Spinal cord (tissue), 10 donors: Measurements from ENCODE around the gene ADAMTSL2. TPM values are rescaled to one million over a fixed set of nuclear protein-coding genes. Genes with fewer than 3 reads are reported as not detected.

ENCODE experiments used
- DNase-seq, 6 donors: peaks; one replicate each; pipeline versions ENCODE4 v3.0.0 to v3.0.0-alpha.2; 2013 to 2015; ENCODE audit warnings: low spot score in 6 of 6, low read depth in 4 of 6
- H3K27ac ChIP-seq: one replicate; pipeline ENCODE4 v1.5.1; 2013; ENCODE audit warnings: low read depth, low read length, control low read depth
- H3K27me3 ChIP-seq: one replicate; pipeline ENCODE4 v1.6.1; 2013; ENCODE audit warnings: low read length; ENCODE audit not compliant: control insufficient read depth, insufficient read depth
- H3K36me3 ChIP-seq: one replicate; pipeline ENCODE4 v1.6.1; 2013; ENCODE audit warnings: low read length; ENCODE audit not compliant: control insufficient read depth, insufficient read depth
- H3K4me1 ChIP-seq: one replicate; pipeline ENCODE4 v1.6.1; 2013; ENCODE audit warnings: low read length; ENCODE audit not compliant: control insufficient read depth, insufficient read depth
- H3K4me3 ChIP-seq: one replicate; pipeline ENCODE4 v1.5.1; 2013; ENCODE audit warnings: low read depth, low read length, control low read depth
- H3K9me3 ChIP-seq: one replicate; pipeline ENCODE4 v1.6.1; 2013; ENCODE audit warnings: low read length; ENCODE audit not compliant: control insufficient read depth, insufficient read depth
- WGBS: methylation state at CpG from one replicate; pipeline ENCODE4 v1.1.5; 2013; ENCODE audit warnings: missing lambda C conversion rate; ENCODE audit not compliant: insufficient coverage; 5-methylcytosine and 5-hydroxymethylcytosine counted together
- polyA plus RNA-seq, 2 donors: library from polyadenylated mRNA; unstranded; fragments of 120-200 nt; gene quantifications; one replicate each; pipeline ENCODE4 v1.2.1, GENCODE V29; 2013; ENCODE audit not compliant: insufficient read length in 2 of 2
- total RNA-seq, 2 donors: library from RNA; depleted of rRNA in 1 of 2; stranded (reverse); fragments of 120-200 nt in 1 of 2; fragments of >200 nt in 1 of 2; gene quantifications; one replicate each; pipeline versions ENCODE4 v1.2.3 to v1.2.4, GENCODE V29; 2013 to 2014
- donor health status: healthy.

Gene ADAMTSL2
- total and polyA plus RNA-seq, 4 donors = 3.7 to 9.0 (median 7.8) TPM

DNA sequence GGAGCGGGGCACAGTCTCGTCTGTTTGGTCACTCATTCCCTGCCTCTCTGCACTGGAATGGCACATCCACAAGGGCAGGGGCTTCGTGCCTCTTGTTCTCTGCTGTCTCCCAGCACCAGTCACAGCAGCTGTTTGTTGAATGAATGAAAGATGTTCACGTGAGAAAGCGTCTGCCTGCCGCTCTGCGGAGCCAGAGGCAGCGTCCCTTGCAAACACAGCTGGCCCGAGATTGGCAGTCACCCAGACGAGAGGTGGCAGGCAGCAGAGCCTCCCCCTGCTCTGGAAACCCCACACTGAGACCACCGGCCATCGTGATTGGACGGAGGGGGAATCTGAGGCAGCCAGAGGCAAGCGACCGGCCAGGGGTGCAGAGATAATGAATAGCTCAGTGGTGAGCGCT lies 80.7 kb downstream of the ADAMTSL2 start:
- Histone ChIP-seq H3K27me3 (peaks cover 11% of the 10 kb centered on the region), H3K4me1 (peaks cover 17% of the 10 kb centered on the region), H3K9me3 (no peaks in the 10 kb centered on the region), H3K36me3 (no peaks in the 10 kb centered on the region), H3K4me3 (no peak overlapping the region), H3K27ac (no peak overlapping the region)
- DNase-seq = no peak
- 46% methylated on average over 16 of the region's 16 CpGs for WGBS

DNA sequence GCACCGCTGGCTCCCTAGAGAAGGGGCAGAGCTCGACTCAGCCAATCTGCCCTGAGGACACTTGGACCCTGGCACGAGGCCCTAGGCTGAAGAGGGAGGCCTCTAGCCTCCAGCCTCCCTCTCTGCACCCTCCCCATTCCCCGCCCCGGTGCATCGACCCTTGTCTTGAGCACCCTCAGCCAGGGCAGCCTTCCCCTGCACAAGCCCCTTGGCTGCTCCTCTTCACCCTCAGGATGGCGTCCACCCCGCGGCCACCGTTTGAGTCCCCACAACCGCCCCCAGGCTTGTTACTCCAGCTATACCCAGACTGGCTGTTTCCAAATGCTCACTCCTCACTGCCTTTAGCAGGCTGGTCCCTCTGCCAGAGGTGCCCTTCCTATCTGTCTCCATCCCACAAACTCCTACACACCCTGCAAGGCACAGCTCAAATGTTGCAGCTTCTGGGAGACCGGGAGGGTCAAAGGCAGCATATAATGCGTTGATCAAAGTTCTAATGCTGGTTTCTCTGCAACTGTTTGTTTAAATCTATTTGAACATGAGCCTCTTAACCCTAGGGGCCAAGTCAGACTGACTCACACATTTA lies 81.2 kb downstream of the ADAMTSL2 start:
- 67% methylated on average over 12 of the region's 13 CpGs for WGBS
- peaks cover 17% of the 10 kb centered on the region for H3K4me1 ChIP-seq
- peaks cover 11% of the 10 kb centered on the region for H3K27me3 ChIP-seq
- no peak overlapping the region for H3K4me3 ChIP-seq
- H3K36me3 ChIP-seq = no peaks in the 10 kb centered on the region
- no peak overlapping the region for H3K27ac ChIP-seq
- no peak for DNase-seq
- no peaks in the 10 kb centered on the region for H3K9me3 ChIP-seq

DNA sequence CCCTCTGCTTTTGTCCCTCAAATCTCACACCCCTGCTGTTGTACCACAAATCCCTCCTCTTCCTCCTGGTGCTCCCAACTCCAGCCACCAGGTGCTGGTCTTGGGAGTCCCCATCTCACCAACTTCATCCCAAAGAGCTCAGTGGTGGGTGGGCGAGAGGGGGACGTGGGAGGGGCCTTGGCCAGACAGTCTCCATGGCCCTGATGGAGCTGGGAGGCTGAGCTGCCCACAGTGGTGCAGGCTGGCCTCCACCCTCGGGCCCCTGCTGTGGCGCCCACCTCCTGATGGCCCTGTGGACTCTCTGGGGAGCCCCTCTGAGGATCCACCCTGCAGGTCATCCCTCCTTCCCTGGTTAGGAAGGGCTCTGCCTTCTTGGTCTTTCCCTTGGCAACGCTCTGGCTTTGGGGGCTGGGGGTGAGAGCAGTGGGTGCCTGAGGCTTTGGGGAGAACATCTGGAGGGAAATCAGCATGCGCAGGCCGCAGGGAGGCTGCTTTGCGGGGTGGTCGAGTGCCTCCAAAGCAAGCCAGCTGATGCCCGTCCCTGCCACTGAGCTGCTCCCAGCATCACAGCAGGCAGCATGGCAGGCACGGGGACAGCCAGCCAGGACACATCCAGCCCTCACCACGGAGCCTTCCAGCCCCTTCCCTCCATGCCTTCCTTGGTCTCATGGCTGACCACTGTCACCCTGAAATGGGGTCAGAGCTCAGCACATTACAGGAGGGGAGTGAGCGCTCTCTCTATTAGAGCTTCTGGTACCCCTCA lies 82.3 kb downstream of the ADAMTSL2 start:
- WGBS = 66% methylated on average over 12 of the region's 13 CpGs
- H3K4me1 ChIP-seq = peaks cover 17% of the 10 kb centered on the region
- no peak overlapping the region for H3K4me3 ChIP-seq
- DNase-seq = no peak
- H3K36me3 ChIP-seq = no peaks in the 10 kb centered on the region
- H3K27me3 ChIP-seq = peaks cover 11% of the 10 kb centered on the region
- no peak overlapping the region for H3K27ac ChIP-seq
- H3K9me3 ChIP-seq = no peaks in the 10 kb centered on the region

DNA sequence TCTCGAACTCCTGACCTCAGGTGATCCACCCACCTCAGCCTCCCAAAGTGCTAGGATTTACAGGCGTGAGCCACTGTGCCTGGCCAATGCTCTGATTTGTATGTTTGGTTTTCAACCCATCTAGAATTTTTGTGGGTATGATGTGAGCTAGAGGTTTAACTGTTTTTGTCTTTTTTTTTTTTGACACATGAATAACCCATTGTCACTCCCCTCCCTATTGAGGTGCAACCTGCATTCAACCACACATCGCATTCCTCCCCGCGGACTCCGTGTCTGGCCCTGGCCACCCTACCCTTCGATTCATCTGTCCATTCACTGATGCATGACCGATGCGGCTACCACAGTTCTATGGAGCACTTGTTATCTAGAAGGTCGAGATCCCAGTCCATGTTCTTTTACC lies 84.2 kb downstream of the ADAMTSL2 start:
- peaks cover 17% of the 10 kb centered on the region for H3K4me1 ChIP-seq
- H3K36me3 ChIP-seq = no peaks in the 10 kb centered on the region
- H3K9me3 ChIP-seq = no peaks in the 10 kb centered on the region
- no peak overlapping the region for H3K27ac ChIP-seq
- WGBS = 88% methylated on average over 8 of the region's 10 CpGs
- H3K27me3 ChIP-seq = peaks cover 13% of the 10 kb centered on the region
- DNase-seq = no peak
- no peak overlapping the region for H3K4me3 ChIP-seq

DNA sequence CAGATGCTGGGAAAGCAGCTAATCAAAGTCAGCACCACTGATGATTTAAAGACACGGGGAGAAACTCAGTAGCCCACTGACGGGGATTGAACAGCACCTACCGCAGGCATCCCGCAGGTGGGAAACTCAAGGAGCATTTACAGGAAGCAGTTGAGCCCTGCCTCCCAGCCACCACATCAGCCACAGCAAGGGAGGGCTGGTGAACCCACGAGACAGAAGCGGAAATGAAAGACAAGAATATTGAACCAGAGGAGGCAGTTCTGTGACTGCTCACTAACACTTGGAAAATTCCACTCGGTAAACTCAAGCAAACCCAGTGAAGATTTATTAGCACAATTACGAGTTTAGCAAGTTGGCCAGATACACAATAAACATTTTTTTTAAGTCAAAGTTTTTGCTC lies 85.3 kb downstream of the ADAMTSL2 start:
- H3K9me3 ChIP-seq = no peaks in the 10 kb centered on the region
- WGBS = 40% methylated on average over 7 of the region's 8 CpGs
- no peak overlapping the region for H3K4me3 ChIP-seq
- H3K27me3 ChIP-seq = peaks cover 10% of the 10 kb centered on the region
- H3K36me3 ChIP-seq = no peaks in the 10 kb centered on the region
- H3K27ac ChIP-seq = no peak overlapping the region
- no peak for DNase-seq
- peaks cover 8% of the 10 kb centered on the region for H3K4me1 ChIP-seq

DNA sequence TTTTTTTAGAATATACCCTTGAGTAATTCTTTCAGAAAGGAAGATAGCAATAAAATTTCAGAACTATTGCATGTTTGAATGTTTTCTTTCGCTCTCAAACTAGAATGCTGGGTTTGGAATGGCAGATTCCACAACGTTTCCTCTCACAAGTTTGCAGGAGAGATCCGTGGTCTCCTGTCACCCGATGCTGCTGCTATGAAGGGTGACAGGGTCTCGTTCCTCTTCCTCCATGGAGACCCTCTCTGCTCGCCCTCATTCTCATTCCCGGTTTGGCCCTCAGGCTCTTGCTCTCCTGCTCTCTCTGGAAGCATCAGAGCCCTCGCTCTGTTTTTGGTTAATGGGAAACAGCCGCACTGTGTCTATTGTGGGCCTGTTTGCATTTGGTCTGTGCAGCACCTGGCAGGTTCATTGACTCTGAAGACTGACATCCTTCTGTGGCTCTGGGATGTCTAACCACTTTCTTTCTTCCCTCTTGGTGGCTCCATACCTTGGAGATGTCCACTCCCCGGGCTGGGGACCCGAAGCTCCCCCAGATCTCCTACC lies 87.3 kb downstream of the ADAMTSL2 start:
- no peaks in the 10 kb centered on the region for H3K4me1 ChIP-seq
- DNase-seq = no peak
- no peaks in the 10 kb centered on the region for H3K36me3 ChIP-seq
- peaks cover 2% of the 10 kb centered on the region for H3K9me3 ChIP-seq
- H3K27ac ChIP-seq = no peak overlapping the region
- no peak overlapping the region for H3K4me3 ChIP-seq
- peaks cover 6% of the 10 kb centered on the region for H3K27me3 ChIP-seq
- 82% methylated on average over 6 of the region's 11 CpGs for WGBS

DNA sequence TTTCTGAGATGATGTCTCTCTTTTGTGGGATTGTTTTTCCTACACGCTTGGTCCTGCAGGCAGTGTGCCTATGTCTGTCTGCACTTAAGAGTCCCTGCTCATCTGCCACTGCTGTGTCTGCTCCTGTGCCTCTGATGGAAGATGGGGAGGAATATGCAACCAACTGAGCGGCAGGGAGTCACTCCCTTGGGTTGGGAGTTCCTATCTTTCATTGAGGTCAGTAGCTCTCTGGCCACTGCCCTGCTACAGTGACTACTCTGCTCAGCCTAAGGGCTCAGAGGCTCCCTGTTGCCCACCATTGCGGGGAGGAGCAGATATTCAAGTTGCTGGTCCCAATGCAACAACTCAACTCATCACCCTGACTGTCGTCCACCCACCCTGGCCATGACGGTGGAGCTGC lies 88.1 kb downstream of the ADAMTSL2 start:
- no peak overlapping the region for H3K27ac ChIP-seq
- whole genome bisulfite sequencing = 81% methylated on average over 3 of the region's 5 CpGs
- peaks cover 6% of the 10 kb centered on the region for H3K27me3 ChIP-seq
- no peak overlapping the region for H3K4me3 ChIP-seq
- DNase-seq = no peak
- no peaks in the 10 kb centered on the region for H3K36me3 ChIP-seq
- H3K9me3 ChIP-seq = peaks cover 2% of the 10 kb centered on the region
- no peaks in the 10 kb centered on the region for H3K4me1 ChIP-seq

Other genes starting within 250 kb of the ADAMTSL2 start
- gene SURF6, start 198.5 kb upstream of the ADAMTSL2 start, total RNA-seq = 10 to 100 TPM; 11.7 to 19.9 TPM
- 10 to 100 TPM; 31.2 to 36.2 TPM for gene SURF6, start 198.5 kb upstream of the ADAMTSL2 start, polyA plus RNA-seq
- gene MED22, start 186.6 kb upstream of the ADAMTSL2 start, total RNA-seq = 10 to 100 TPM; 16.5 to 28.0 TPM
- gene MED22, start 186.6 kb upstream of the ADAMTSL2 start, polyA plus RNA-seq = 10 to 100 TPM; 37.9 to 41.2 TPM
- gene RPL7A, start 186.5 kb upstream of the ADAMTSL2 start, total RNA-seq = 1,000 to 10,000 TPM in 1 of 2 donors, 100 to 1,000 TPM in 1; 796 to 2,086 TPM
- gene RPL7A, start 186.5 kb upstream of the ADAMTSL2 start, polyA plus RNA-seq = 1,000 to 10,000 TPM; 1,459 to 1,491 TPM
- gene SURF1, start 178.2 kb upstream of the ADAMTSL2 start, total RNA-seq = 10 to 100 TPM; 14.7 to 31.5 TPM
- gene SURF1, start 178.2 kb upstream of the ADAMTSL2 start, polyA plus RNA-seq = 10 to 100 TPM; 37.9 to 39.1 TPM
- gene SURF2, start 178.2 kb upstream of the ADAMTSL2 start, total RNA-seq = 10 to 100 TPM; 10.7 to 21.2 TPM
- 10 to 100 TPM; 35.5 to 36.9 TPM for gene SURF2, start 178.2 kb upstream of the ADAMTSL2 start, polyA plus RNA-seq
- gene SURF4, start 158.6 kb upstream of the ADAMTSL2 start, total RNA-seq = 100 to 1,000 TPM; 125 to 144 TPM
- gene SURF4, start 158.6 kb upstream of the ADAMTSL2 start, polyA plus RNA-seq = 100 to 1,000 TPM; 103 to 111 TPM
- 1 to 10 TPM; 1.2 to 3.6 TPM for gene STKLD1, start 158.3 kb upstream of the ADAMTSL2 start, total RNA-seq
- 1 to 10 TPM; 2.5 to 7.5 TPM for gene STKLD1, start 158.3 kb upstream of the ADAMTSL2 start, polyA plus RNA-seq
- gene REXO4, start 116.7 kb upstream of the ADAMTSL2 start, total RNA-seq = 10 to 100 TPM in 1 of 2 donors, 1 to 10 TPM in 1; 9.0 to 19.4 TPM
- 10 to 100 TPM; 25.3 to 28.1 TPM for gene REXO4, start 116.7 kb upstream of the ADAMTSL2 start, polyA plus RNA-seq
- gene ADAMTS13, start 112.3 kb upstream of the ADAMTSL2 start, total RNA-seq = 1 to 10 TPM; 2.4 to 6.1 TPM
- 10 to 100 TPM; 13.4 to 16.5 TPM for gene ADAMTS13, start 112.3 kb upstream of the ADAMTSL2 start, polyA plus RNA-seq
- 10 to 100 TPM; 11.0 to 18.8 TPM for gene CACFD1, start 74.7 kb upstream of the ADAMTSL2 start, total RNA-seq
- gene CACFD1, start 74.7 kb upstream of the ADAMTSL2 start, polyA plus RNA-seq = 10 to 100 TPM; 50.3 to 53.7 TPM
- gene SLC2A6, start 55.6 kb upstream of the ADAMTSL2 start, total RNA-seq = 10 to 100 TPM in 1 of 2 donors, 1 to 10 TPM in 1; 5.7 to 15.4 TPM
- gene SLC2A6, start 55.6 kb upstream of the ADAMTSL2 start, polyA plus RNA-seq = 10 to 100 TPM; 25.2 to 26.3 TPM
- not detected for gene MYMK, start 9.7 kb upstream of the ADAMTSL2 start, total RNA-seq
- gene MYMK, start 9.7 kb upstream of the ADAMTSL2 start, polyA plus RNA-seq = under 1 TPM in 1 of 2 donors, not detected in 1; 0.26 TPM
- 10 to 100 TPM in 1 of 2 donors, 1 to 10 TPM in 1; 5.0 to 13.5 TPM for gene FAM163B, start 74.7 kb downstream of the ADAMTSL2 start, total RNA-seq
- gene FAM163B, start 74.7 kb downstream of the ADAMTSL2 start, polyA plus RNA-seq = 10 to 100 TPM; 22.2 to 29.1 TPM
- under 1 TPM in 1 of 2 donors, not detected in 1; 0.50 TPM for gene DBH, start 101.7 kb downstream of the ADAMTSL2 start, total RNA-seq
- 1 to 10 TPM; 1.3 to 2.2 TPM for gene DBH, start 101.7 kb downstream of the ADAMTSL2 start, polyA plus RNA-seq
- 1 to 10 TPM; 6.9 to 7.4 TPM for gene SARDH, start 203.6 kb downstream of the ADAMTSL2 start, total RNA-seq
- gene SARDH, start 203.6 kb downstream of the ADAMTSL2 start, polyA plus RNA-seq = 10 to 100 TPM; 10.1 to 10.5 TPM